Liver (tissue), 9 donors: ENCODE results near the gene MAP2K7. TPM values are rescaled to one million over a fixed set of nuclear protein-coding genes. Genes with fewer than 3 reads are reported as not detected.
"Not testable (repeated sequence)": the region's sequence is repeated elsewhere in the genome, so short reads cannot be mapped to it uniquely, and the experiment has no call there.

Experiments
- DNase-seq: peaks from one replicate; pipeline ENCODE4 v3.0.0-alpha.2; 2017; ENCODE audit warnings: low spot score
- H3K27ac ChIP-seq, 2 donors: one replicate each; pipeline ENCODE4 v1.7.0; 2013; ENCODE audit warnings: inconsistent platforms in 2 of 2, low read length in 2 of 2, control low read depth in 1 of 2, low read depth in 1 of 2, mild to moderate bottlenecking in 1 of 2
- H3K27me3 ChIP-seq, 4 donors: one replicate each; pipeline versions ENCODE4 v1.6.1 to v1.7.0; 2013; ENCODE audit warnings: low read length in 3 of 4, inconsistent platforms in 1 of 4, mild to moderate bottlenecking in 1 of 4, moderate library complexity in 1 of 4; ENCODE audit not compliant: control insufficient read depth in 4 of 4, insufficient read depth in 4 of 4
- H3K36me3 ChIP-seq, 4 donors: one replicate each; pipeline versions ENCODE4 v1.6.1 to v1.7.0; 2013; ENCODE audit warnings: low read length in 3 of 4, mild to moderate bottlenecking in 3 of 4, low read depth in 1 of 4, moderate library complexity in 1 of 4; ENCODE audit not compliant: control insufficient read depth in 4 of 4, insufficient read depth in 3 of 4
- H3K4me1 ChIP-seq, 4 donors: one replicate each; pipeline versions ENCODE4 v1.6.1 to v1.7.0; 2013; ENCODE audit warnings: low read length in 3 of 4, mild to moderate bottlenecking in 3 of 4, moderate library complexity in 1 of 4; ENCODE audit not compliant: control insufficient read depth in 4 of 4, insufficient read depth in 4 of 4
- H3K4me3 ChIP-seq, 3 donors: one replicate each; pipeline versions ENCODE4 v1.6.1 to v1.7.0; 2013; ENCODE audit warnings: low read length in 3 of 3, control low read depth in 1 of 3, low read depth in 1 of 3, mild to moderate bottlenecking in 1 of 3
- H3K9ac ChIP-seq, 2 donors: one replicate each; pipeline ENCODE4 v1.7.0; 2013; ENCODE audit warnings: low read length in 2 of 2, mild to moderate bottlenecking in 2 of 2, moderate library complexity in 2 of 2, control low read depth in 1 of 2, low read depth in 1 of 2
- H3K9me3 ChIP-seq, 4 donors: one replicate each; pipeline versions ENCODE4 v1.6.1 to v1.7.0; 2013; ENCODE audit warnings: low read length in 3 of 4; ENCODE audit not compliant: control insufficient read depth in 4 of 4
- HNF4A ChIP-seq, 2 donors: conservative IDR thresholded peaks; 2 replicates each; pipeline ENCODE4 v1.6.1; 2016; ENCODE audit warnings: antibody characterized with exemption in 2 of 2, mild to moderate bottlenecking in 2 of 2
- HNF4G ChIP-seq: IDR thresholded peaks from 2 replicates; pipeline ENCODE4 v1.6.1; 2016; ENCODE audit warnings: antibody characterized with exemption
- NR2F2 ChIP-seq: IDR thresholded peaks from 2 replicates; pipeline ENCODE4 v1.6.1; 2016; ENCODE audit warnings: antibody characterized with exemption
- RAD21 ChIP-seq, 2 donors: IDR thresholded peaks; 2 replicates each; pipeline ENCODE4 v1.6.1; 2016; ENCODE audit warnings: antibody characterized with exemption in 2 of 2, mild to moderate bottlenecking in 2 of 2
- REST ChIP-seq: IDR thresholded peaks from 2 replicates; pipeline ENCODE4 v1.6.1; 2016; ENCODE audit warnings: antibody characterized with exemption, mild to moderate bottlenecking
- RXRA ChIP-seq, 2 donors: IDR thresholded peaks; 2 replicates each; pipeline ENCODE4 v1.6.1; 2017 to 2018; ENCODE audit warnings: antibody characterized with exemption in 2 of 2, mild to moderate bottlenecking in 1 of 2
- SP1 ChIP-seq: IDR thresholded peaks from 2 replicates; pipeline ENCODE4 v1.6.1; 2018; ENCODE audit warnings: antibody characterized with exemption, mild to moderate bottlenecking
- TAF1 ChIP-seq: conservative IDR thresholded peaks from 2 replicates; pipeline ENCODE4 v1.6.1; 2016; ENCODE audit warnings: antibody characterized with exemption, mild to moderate bottlenecking
- YY1 ChIP-seq: IDR thresholded peaks from 2 replicates; pipeline ENCODE4 v1.6.1; 2016; ENCODE audit warnings: antibody characterized with exemption, mild to moderate bottlenecking
- WGBS: extraction: QIAGEN DNeasy Blood & Tissue Kit; methylation state at CpG from one replicate; pipeline ENCODE4 v1.1.7; 2013; 5-methylcytosine and 5-hydroxymethylcytosine counted together
- polyA plus RNA-seq, 2 donors: library from polyadenylated mRNA; stranded (reverse) in 1 of 2; unstranded in 1 of 2; fragments of 200-250 nt in 1 of 2; fragments of >200 nt in 1 of 2; fragmentation: Nextera tagmentation in 1 of 2; extraction: Ambion mirVana in 1 of 2; gene quantifications; one replicate each; pipeline versions ENCODE4 v1.2.1 to v1.2.3, GENCODE V29; 2013 to 2015
- total RNA-seq, 2 donors: library from RNA; depleted of rRNA; stranded (reverse); fragments of >200 nt; gene quantifications; one replicate each; pipeline ENCODE4 v1.2.3, GENCODE V29; 2014
- TF ChIP-seq, protein P1 (sequence below): fragments of 150-350 bp; IDR thresholded peaks from 2 replicates; pipeline ENCODE4 v1.5.1; 2017; ENCODE audit warnings: improper control_type of control experiment, low read depth, low read length; ENCODE audit not compliant: missing input control
- TF ChIP-seq, protein P2 (sequence below): IDR thresholded peaks from 2 replicates; pipeline ENCODE4 v1.6.1; 2016; ENCODE audit warnings: antibody characterized with exemption
- TF ChIP-seq, protein P3 (sequence below): IDR thresholded peaks from 2 replicates; pipeline ENCODE4 v1.6.1; 2016; ENCODE audit warnings: antibody characterized with exemption
- donor health status: healthy.
- donor health status: healthy.
- donor health status: healthy.
- donor health status: healthy.
- donor health status: healthy.

MAP2K7 gene
- total and polyA plus RNA-seq, 4 donors, result 3.0 to 11.7 (median 9.5) TPM

DNA sequence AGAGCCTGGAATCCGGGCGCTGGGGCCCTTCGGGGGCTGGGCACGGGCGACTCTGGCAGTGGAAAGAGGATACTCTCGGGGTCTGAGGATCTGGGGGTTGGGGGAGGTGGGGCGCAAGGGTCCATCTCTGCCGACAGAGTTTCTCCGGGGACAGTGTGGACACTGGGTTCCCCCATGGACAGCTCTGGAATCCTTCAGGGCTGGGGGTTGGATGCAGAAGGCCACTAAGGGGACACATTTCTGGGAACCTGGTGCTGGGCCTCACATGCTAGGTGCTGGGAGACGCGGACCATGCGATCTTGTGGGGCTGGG lies 13.2 kb downstream of the MAP2K7 start:
- Histone ChIP-seq H3K9me3 (no peaks in the 10 kb centered on the region), H3K27ac (no peak overlapping the region), H3K9ac (no peak overlapping the region), H3K27me3 (no peaks in the 10 kb centered on the region), H3K4me3 (peak overlapping the region in 1 of 3 donors; percentile 40), H3K36me3 (peaks cover 0 to 9% (median 2%) of the 10 kb centered on the region in 4 donors), H3K4me1 (peaks cover 24 to 61% (median 37%) of the 10 kb centered on the region in 4 donors)
- 6% methylated on average over 12 of the region's 12 CpGs for WGBS
- TF ChIP-seq NR2F2, result no peak
- DNase-seq, result no peak

DNA sequence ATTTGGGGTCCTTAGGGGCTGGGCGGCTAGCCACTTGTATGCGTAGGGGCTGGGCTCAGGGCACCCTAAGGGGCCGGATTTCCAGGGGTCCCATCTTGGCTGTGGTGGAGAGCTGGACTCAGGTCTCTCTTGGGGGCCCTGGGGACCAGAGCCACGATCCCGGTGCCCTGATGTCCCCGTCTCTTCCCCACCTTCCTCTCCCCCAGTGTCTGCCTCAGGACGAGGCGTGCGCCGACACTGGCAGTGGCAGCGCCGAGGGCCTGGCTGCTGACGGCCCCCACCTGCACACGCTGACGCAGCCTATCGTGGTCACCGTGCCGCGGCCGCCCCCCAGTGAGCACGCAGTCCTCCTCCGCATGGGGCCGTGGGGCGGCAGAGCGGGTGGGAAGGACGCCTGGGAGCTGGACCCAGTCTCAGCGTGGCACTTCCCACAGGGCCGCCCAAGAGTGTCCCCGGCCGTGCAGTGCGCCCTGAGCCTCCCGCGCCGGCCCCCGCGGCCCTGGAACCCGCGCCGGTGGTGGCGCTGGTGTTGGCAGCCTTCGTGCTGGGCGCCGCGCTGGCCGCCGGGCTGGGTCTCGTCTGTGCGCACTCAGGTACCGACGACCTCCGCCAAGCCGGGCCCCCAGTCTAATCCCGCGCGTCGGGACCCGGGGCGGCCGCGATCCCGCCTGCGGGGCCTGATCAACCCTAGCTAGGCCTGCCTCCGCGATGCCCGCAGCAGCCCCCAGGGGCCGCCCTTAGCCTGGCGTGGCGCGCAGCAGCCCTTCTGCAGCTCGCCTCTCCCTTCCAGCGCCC lies 13.8 kb downstream of the MAP2K7 start:
- 1% methylated on average over 71 of the region's 71 CpGs for WGBS
- H3K4me3 ChIP-seq, result peak overlapping the region in 2 of 3 donors; percentile 17 to 40
- H3K27ac ChIP-seq, result peak overlapping the region; percentile 3 to 28
- H3K9ac ChIP-seq, result no peak overlapping the region
- peaks cover 24 to 59% (median 37%) of the 10 kb centered on the region in 4 donors for H3K4me1 ChIP-seq
- peaks cover 0 to 11% (median 2%) of the 10 kb centered on the region in 4 donors for H3K36me3 ChIP-seq
- peak; percentile 73 for DNase-seq
- H3K9me3 ChIP-seq, result no peaks in the 10 kb centered on the region
- no peaks in the 10 kb centered on the region for H3K27me3 ChIP-seq
- no peak for TF ChIP-seq YY1
- TF ChIP-seq, protein P1, sequence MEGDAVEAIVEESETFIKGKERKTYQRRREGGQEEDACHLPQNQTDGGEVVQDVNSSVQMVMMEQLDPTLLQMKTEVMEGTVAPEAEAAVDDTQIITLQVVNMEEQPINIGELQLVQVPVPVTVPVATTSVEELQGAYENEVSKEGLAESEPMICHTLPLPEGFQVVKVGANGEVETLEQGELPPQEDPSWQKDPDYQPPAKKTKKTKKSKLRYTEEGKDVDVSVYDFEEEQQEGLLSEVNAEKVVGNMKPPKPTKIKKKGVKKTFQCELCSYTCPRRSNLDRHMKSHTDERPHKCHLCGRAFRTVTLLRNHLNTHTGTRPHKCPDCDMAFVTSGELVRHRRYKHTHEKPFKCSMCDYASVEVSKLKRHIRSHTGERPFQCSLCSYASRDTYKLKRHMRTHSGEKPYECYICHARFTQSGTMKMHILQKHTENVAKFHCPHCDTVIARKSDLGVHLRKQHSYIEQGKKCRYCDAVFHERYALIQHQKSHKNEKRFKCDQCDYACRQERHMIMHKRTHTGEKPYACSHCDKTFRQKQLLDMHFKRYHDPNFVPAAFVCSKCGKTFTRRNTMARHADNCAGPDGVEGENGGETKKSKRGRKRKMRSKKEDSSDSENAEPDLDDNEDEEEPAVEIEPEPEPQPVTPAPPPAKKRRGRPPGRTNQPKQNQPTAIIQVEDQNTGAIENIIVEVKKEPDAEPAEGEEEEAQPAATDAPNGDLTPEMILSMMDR, result peak; percentile 33
- TF ChIP-seq, protein P2, sequence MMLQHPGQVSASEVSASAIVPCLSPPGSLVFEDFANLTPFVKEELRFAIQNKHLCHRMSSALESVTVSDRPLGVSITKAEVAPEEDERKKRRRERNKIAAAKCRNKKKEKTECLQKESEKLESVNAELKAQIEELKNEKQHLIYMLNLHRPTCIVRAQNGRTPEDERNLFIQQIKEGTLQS, result no peak
- peak in 1 of 2 donors; percentile 55 for TF ChIP-seq RAD21 (IDR thresholded peaks at IDR 0.05)

- Histone ChIP-seq H3K4me3 (peak overlapping the region in 2 of 3 donors; percentile 17 to 97), H3K36me3 (peaks cover 0 to 12% (median 5%) of the 10 kb centered on the region in 4 donors), H3K27ac (peak overlapping the region; percentile 3 to 28), H3K4me1 (peaks cover 24 to 58% (median 37%) of the 10 kb centered on the region in 4 donors)
- WGBS, result 17% methylated on average over 29 of the region's 29 CpGs
- not testable (repeated sequence) for H3K9ac ChIP-seq, H3K9me3 ChIP-seq, H3K27me3 ChIP-seq, DNase-seq
Measured at GRCh38 chr19:7918062-7918614, 14.5 kb downstream of the MAP2K7 start.

GRCh38 chr19:7918615-7919421 lies 15.1 kb downstream of the MAP2K7 start:
- Histone ChIP-seq H3K27me3 (no peaks in the 10 kb centered on the region), H3K4me1 (peaks cover 24 to 56% (median 37%) of the 10 kb centered on the region in 4 donors), H3K9ac (peak overlapping the region in 1 of 2 donors; percentile 80), H3K27ac (peak overlapping the region; percentile 79 to 91), H3K4me3 (peak overlapping the region; percentile 89 to 98 (median 97)), H3K36me3 (peaks cover 0 to 12% (median 5%) of the 10 kb centered on the region in 4 donors), H3K9me3 (no peaks in the 10 kb centered on the region)
- WGBS, result 16% methylated on average over 42 of the region's 42 CpGs
- TF ChIP-seq TAF1 (peak; percentile 73), HNF4A (conservative IDR thresholded peaks at IDR 0.05) (peak; percentile 83 to 93), SP1 (peak; percentile 88), YY1 (no peak), RXRA (IDR thresholded peaks at IDR 0.05) (peak; percentile 69 to 89), REST (peak; percentile 76), HNF4G (peak; percentile 78)
- TF ChIP-seq, protein P3, sequence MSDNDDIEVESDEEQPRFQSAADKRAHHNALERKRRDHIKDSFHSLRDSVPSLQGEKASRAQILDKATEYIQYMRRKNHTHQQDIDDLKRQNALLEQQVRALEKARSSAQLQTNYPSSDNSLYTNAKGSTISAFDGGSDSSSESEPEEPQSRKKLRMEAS, result no peak
- DNase-seq, result peak; percentile 71
